GM20000 (cell line): Measurements from ENCODE around the gene KRT23.

Experiments
- DNase-seq: peaks from one replicate; pipeline ENCODE4 v3.0.0; 2012; ENCODE audit warnings: low spot score
- TF ChIP-seq, protein P1 (sequence below): IDR thresholded peaks from 2 replicates; pipeline ENCODE4 v1.5.1; 2012; ENCODE audit warnings: mild to moderate bottlenecking, control low read depth; ENCODE audit errors: extremely low read depth, missing control alignments

The KRT23 gene

DNA sequence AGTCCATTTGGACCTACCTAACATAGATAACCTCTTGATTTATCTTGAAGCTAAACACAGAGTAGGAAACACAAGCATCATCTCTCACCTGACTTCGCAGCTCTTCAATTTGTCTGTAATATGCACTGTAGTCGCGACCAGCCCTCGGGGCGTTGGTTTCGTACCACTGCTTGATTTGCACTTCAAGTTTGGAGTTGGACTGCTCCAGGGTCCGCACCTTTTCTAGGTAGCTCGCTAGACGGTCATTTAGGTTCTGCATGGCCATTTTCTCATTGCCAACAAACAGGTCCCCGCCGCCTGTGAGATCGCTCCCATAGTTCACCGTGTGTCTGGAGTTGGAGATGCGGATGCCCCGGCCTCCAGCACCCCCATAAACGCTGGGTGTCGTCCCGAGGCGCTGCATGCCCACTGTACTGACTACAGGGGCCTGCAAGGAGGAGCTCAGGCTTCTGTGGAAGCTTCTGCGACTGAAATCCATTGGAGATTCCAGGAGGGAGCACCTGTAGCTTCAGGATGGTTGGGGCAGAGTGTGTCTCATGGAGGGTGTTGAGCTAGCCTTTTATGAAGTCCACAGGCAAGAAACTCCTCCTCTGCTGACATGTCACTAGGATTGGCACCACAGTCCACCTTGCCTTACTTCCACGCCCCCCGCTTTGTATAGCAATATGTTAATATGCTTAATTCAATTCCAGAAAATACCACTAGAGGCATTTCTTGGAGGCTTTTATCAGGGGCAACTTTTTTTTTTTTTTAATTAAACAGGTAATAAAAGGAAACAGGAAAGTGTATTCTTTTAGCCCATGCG is 52.5 kb downstream of the KRT23 start, which contains the start of gene KRT20:
Gene KRT20 (minus strand): TSS at position 535 of the 805 bp plus-strand sequence. CDS start 57 bp downstream, at position 478.
- TF ChIP-seq, protein P1, sequence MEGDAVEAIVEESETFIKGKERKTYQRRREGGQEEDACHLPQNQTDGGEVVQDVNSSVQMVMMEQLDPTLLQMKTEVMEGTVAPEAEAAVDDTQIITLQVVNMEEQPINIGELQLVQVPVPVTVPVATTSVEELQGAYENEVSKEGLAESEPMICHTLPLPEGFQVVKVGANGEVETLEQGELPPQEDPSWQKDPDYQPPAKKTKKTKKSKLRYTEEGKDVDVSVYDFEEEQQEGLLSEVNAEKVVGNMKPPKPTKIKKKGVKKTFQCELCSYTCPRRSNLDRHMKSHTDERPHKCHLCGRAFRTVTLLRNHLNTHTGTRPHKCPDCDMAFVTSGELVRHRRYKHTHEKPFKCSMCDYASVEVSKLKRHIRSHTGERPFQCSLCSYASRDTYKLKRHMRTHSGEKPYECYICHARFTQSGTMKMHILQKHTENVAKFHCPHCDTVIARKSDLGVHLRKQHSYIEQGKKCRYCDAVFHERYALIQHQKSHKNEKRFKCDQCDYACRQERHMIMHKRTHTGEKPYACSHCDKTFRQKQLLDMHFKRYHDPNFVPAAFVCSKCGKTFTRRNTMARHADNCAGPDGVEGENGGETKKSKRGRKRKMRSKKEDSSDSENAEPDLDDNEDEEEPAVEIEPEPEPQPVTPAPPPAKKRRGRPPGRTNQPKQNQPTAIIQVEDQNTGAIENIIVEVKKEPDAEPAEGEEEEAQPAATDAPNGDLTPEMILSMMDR = no peak
- DNase-seq = no peak

DNA sequence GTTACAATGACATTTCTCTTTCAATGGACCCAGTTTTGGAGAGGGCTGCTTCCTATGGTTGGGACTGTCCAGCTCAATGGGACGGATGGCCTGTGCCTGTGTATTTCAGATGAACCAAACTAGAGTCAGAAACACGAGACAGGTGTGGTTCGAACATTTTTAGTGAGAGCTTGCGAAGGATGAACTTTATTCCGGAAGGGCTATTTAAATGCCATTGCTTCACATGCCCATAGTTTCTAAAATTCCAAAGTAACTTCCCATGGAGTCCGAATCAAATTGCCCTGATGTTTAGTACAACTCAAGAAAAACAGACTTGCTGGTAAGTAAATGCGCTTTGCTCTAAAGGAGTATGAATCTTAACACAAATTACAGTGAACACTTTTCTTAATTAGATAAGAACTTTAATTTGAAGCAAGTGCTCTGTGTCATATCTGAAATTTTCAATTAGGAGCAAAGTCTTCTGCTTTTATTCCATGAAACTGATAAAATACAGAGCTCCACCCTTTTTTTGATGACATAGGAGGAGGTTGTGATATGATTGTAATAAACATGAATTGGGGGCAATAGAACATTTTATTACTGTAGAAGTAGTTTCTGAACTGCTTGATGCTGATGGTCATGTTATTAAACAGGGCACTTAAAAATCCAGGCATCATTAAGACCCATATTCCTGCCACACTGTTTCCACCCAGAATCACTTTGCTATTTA is 53.7 kb downstream of the KRT23 start:
- TF ChIP-seq, protein P1 = no peak
- no peak for DNase-seq

DNA sequence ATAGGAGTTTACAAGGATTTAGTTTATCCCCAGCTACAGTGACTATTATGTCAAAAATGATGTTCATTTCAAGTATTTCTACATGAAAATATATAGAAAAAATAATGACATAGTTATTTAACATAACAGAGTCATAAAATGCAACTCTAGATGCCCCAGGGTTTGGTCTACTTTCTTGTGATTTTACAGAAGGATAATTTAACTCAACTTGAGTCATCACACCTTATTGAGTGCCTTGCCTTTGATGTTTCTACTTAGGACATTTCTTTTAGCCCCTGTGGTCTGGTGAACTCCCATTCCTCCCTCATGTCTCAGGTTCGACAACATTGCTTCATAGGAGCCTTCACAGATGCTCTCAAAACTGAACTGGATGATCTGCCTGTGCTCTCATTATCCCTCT is 54.4 kb downstream of the KRT23 start:
- no peak for DNase-seq
- TF ChIP-seq, protein P1 = no peak

DNA sequence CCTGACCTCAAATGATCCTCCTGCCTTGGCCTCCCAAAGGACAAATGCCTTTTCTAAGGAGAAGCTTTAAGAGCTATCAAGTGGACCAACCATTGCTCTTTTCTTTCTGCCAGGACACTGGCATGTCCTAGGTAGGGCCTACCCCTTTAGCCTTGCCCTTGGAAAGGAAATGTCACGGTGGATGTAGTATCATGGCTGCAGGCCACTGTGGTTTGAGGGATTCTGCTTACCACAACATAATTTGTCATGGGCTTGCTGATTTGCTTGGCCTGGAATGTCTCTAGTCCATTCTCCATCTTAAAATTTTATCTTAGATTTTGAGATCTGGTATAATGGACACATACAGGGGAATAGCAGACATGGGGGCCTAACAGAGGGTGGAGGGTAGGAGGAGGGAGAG is 58.4 kb downstream of the KRT23 start:
- TF ChIP-seq, protein P1 = no peak
- no peak for DNase-seq

DNA sequence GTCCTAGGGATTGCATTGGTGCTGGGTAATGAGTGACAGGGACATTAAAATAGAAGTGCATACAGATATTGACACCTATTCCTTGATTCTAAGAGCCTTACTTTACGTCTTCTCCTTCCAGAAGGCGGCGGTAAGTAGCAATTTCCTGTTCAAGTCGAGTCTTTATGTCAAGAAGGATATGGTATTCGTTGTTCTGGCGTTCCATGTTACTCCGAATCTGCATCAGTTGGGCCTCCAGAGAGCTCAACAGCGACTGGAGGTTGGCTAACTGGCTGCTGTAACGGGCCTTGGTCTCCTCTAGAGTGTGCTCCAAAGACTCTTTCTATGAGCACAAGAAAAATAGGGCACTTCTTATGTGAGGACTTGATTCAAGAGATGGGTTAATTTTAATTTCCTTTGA is 59.4 kb downstream of the KRT23 start:
- TF ChIP-seq, protein P1 = no peak
- no peak for DNase-seq

DNA sequence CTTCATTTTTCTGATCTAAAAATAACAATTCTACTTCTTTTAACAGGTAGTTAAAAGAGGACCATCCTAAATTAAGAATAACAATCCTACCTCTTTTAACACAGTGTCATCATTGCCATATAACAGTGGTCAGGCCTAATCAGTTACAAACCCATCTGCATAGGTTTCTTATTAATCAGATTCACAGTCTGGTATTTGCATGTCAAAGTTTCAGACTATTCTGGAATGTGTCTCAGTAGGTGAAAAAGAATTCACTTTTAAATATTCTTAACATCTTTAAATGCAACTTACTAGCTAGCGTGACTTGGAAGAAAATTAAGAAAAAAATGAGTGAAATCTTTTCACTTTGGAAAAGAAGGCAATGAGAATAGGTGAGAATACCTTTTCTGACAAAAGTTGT is 63.6 kb downstream of the KRT23 start:
- TF ChIP-seq, protein P1 = no peak
- DNase-seq = no peak

DNA sequence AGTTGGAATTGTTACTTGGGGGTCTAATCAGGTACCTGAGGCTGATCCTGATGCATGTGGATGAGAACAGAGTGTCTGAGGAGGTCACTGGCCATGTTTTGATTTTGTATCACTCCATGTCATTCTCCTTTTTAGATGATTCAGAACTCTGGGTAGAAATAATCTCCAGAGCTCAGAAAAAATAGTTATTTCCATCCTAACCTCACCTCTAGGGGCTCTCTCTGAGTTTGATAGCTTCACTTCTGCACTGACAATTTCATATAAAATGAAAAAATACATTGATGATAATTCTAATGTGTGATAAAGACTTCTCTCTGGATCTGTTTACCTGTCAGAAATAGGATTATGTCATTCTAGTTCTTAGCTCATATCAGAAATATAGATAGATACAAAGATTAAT is 64.2 kb downstream of the KRT23 start:
- TF ChIP-seq, protein P1 = no peak

More for the DNA sequence above, 64.2 kb downstream of the KRT23 start:
- DNase-seq = no peak
